Esophagus muscularis mucosa (tissue), 4 donors: Measurements from ENCODE around the gene GOPC. TPM values are rescaled to one million over a fixed set of nuclear protein-coding genes. Genes with fewer than 3 reads are reported as not detected.

Experiments
- DNase-seq: peaks from one replicate; pipeline ENCODE4 v3.0.0-alpha.2; 2017; ENCODE audit errors: extremely low spot score
- H3K27ac ChIP-seq, 4 donors: fragments of 200-600 bp; sonication (generic); replicated peaks in 1 of 4; 1 replicate in 3 of 4; 2 replicates in 1 of 4; pipeline ENCODE4 v1.5.1; 2016 to 2019; ENCODE audit warnings: mild to moderate bottlenecking in 1 of 4
- H3K27me3 ChIP-seq, 4 donors: fragments of 200-600 bp; sonication (generic); one replicate each; pipeline versions ENCODE4 v1.5.1 to v1.6.0; 2016 to 2019
- H3K36me3 ChIP-seq, 4 donors: fragments of 200-600 bp; sonication (generic); one replicate each; pipeline ENCODE4 v1.5.1; 2016 to 2019
- H3K4me1 ChIP-seq, 4 donors: fragments of 200-600 bp; sonication (generic); one replicate each; pipeline ENCODE4 v1.5.1; 2016 to 2019
- H3K4me3 ChIP-seq, 4 donors: fragments of 200-600 bp; sonication (generic); 1 replicate in 2 of 4; 2 replicates in 2 of 4; pipeline ENCODE4 v1.5.1; 2016 to 2019; ENCODE audit warnings: mild to moderate bottlenecking in 4 of 4, moderate library complexity in 1 of 4
- H3K9me3 ChIP-seq, 4 donors: fragments of 200-600 bp; sonication (generic); 1 replicate in 3 of 4; 2 replicates in 1 of 4; pipeline ENCODE4 v1.5.1; 2016 to 2019
- CTCF ChIP-seq, 3 experiments: fragments of 200-600 bp in 2 of 3; fragments of 450-650 bp in 1 of 3; sonication (generic) in 2 of 3; IDR thresholded peaks; one replicate each; pipeline ENCODE4 v1.5.1; 2017 to 2019; ENCODE audit warnings: antibody characterized with exemption in 3 of 3, mild to moderate bottlenecking in 2 of 3, moderate library complexity in 1 of 3
- EP300 ChIP-seq: sonication (generic); formaldehyde crosslinking; IDR thresholded peaks from one replicate; pipeline ENCODE4 v1.6.1; 2017; ENCODE audit warnings: antibody characterized with exemption
- POLR2A ChIP-seq: fragments of 450-650 bp; IDR thresholded peaks from one replicate; pipeline ENCODE4 v1.6.1; 2017; ENCODE audit warnings: antibody characterized with exemption, moderate library complexity, mild to moderate bottlenecking, low read depth
- POLR2AphosphoS5 ChIP-seq, 2 donors: sonication (generic); formaldehyde crosslinking; IDR thresholded peaks; one replicate each; pipeline ENCODE4 v1.6.1; 2017; ENCODE audit warnings: antibody characterized with exemption in 2 of 2
- WGBS: methylation state at CpG from one replicate; pipeline ENCODE4 v1.1.5; 2018; 5-methylcytosine and 5-hydroxymethylcytosine counted together
- intact Hi-C: fragments of 100-400 bp; cut with DNase I; formaldehyde crosslinking; loops from one replicate; pipeline ENCODE4 v1.15.1; 2023
- total RNA-seq, 4 donors: library from RNA; depleted of rRNA; stranded (reverse); fragments of >200 nt; gene quantifications; one replicate each; pipeline versions ENCODE4 v1.1.0 to v1.2.1, GENCODE V29; 2016

The GOPC gene
- total RNA-seq, 4 donors from 2014 or later = 18.8 to 25.7 (median 22.8) TPM

- H3K4me3 ChIP-seq = no peak overlapping the region
- no peak for TF ChIP-seq EP300
- peak; percentile 78 to 93 (median 91) for TF ChIP-seq CTCF (IDR thresholded peaks at IDR 0.05)
- WGBS = 20% methylated on average over 5 of the region's 5 CpGs
Measured at GRCh38 chr6:117555882-117556498, 46.3 kb downstream of the GOPC start.

GRCh38 chr6:117555262-117555849 is 47.0 kb downstream of the GOPC start:
- Histone ChIP-seq H3K27me3 (no peaks in the 10 kb centered on the region), H3K4me1 (peaks cover 0 to 5% (median 2%) of the 10 kb centered on the region in 4 donors), H3K4me3 (no peak overlapping the region), H3K27ac (no peak overlapping the region), H3K36me3 (peaks cover 0 to 13% (median 0%) of the 10 kb centered on the region in 4 donors), H3K9me3 (no peaks in the 10 kb centered on the region)
- WGBS = 33% methylated on average over 3 of the region's 3 CpGs
- no peak for TF ChIP-seq POLR2A
- no peak for TF ChIP-seq CTCF (IDR thresholded peaks at IDR 0.05)
- TF ChIP-seq POLR2AphosphoS5 (IDR thresholded peaks at IDR 0.05) = no peak
- TF ChIP-seq EP300 = no peak
- intact Hi-C loops = loop anchor here (5.0 kb wide), 1 partner anchor 208 kb away; no protein-coding TSS in a partner anchor
- no peak for DNase-seq

More at GRCh38 chr6:117555882-117556498, 46.3 kb downstream of the GOPC start:
- H3K36me3 ChIP-seq = peaks cover 0 to 19% (median 2%) of the 10 kb centered on the region in 4 donors
- H3K4me1 ChIP-seq = peaks cover 0 to 5% (median 2%) of the 10 kb centered on the region in 4 donors
- no peaks in the 10 kb centered on the region for H3K9me3 ChIP-seq
- intact Hi-C loops = loop anchor here (1.0 to 5.0 kb wide), 2 partner anchors 106 to 209 kb away; no protein-coding TSS in a partner anchor
- H3K27me3 ChIP-seq = no peaks in the 10 kb centered on the region
- no peak for DNase-seq
- H3K27ac ChIP-seq = no peak overlapping the region

- TF ChIP-seq EP300 = no peak
- no peak for TF ChIP-seq CTCF (IDR thresholded peaks at IDR 0.05)
- TF ChIP-seq POLR2A = no peak
- no peak for TF ChIP-seq POLR2AphosphoS5 (IDR thresholded peaks at IDR 0.05)
- no peaks in the 10 kb centered on the region for H3K27me3 ChIP-seq
- DNase-seq = no peak
- intact Hi-C loops = loop anchor here (5.0 kb wide), 2 partner anchors 49 to 66 kb away; partner anchors contain the start of gene GOPC
- H3K4me3 ChIP-seq = no peak overlapping the region
- H3K36me3 ChIP-seq = peaks cover 0 to under 1% (median 0%) of the 10 kb centered on the region in 4 donors
- H3K27ac ChIP-seq = no peak overlapping the region
- H3K9me3 ChIP-seq = no peaks in the 10 kb centered on the region
- peaks cover 8 to 14% (median 11%) of the 10 kb centered on the region in 4 donors for H3K4me1 ChIP-seq
- WGBS = 68% methylated on average over 3 of the region's 3 CpGs
Measured at GRCh38 chr6:117553142-117553541, 49.2 kb downstream of the GOPC start.

GRCh38 chr6:117552618-117553017 is 49.7 kb downstream of the GOPC start:
- intact Hi-C loops = loop anchor here (5.0 kb wide), 2 partner anchors 50 to 65 kb away; partner anchors contain the start of gene GOPC

More at GRCh38 chr6:117552618-117553017, 49.7 kb downstream of the GOPC start:
- H3K9me3 ChIP-seq = no peaks in the 10 kb centered on the region
- DNase-seq = no peak
- TF ChIP-seq POLR2AphosphoS5 (IDR thresholded peaks at IDR 0.05) = no peak
- TF ChIP-seq EP300 = no peak
- no peak for TF ChIP-seq POLR2A
- TF ChIP-seq CTCF (IDR thresholded peaks at IDR 0.05) = no peak
- no peak overlapping the region for H3K27ac ChIP-seq
- H3K27me3 ChIP-seq = no peaks in the 10 kb centered on the region
- WGBS = 85% methylated on average over 2 of the region's 2 CpGs
- H3K36me3 ChIP-seq = peaks cover 0 to 5% (median 2%) of the 10 kb centered on the region in 4 donors
- peaks cover 13 to 19% (median 14%) of the 10 kb centered on the region in 4 donors for H3K4me1 ChIP-seq
- no peak overlapping the region for H3K4me3 ChIP-seq
